Renal pelvis (tissue), 4 donors: ENCODE data around the gene ST6GALNAC3. TPM values are rescaled to one million over a fixed set of nuclear protein-coding genes. Genes with fewer than 3 reads are reported as not detected.

Source experiments
- DNase-seq: peaks from one replicate; pipeline ENCODE4 v3.0.0-alpha.2; 2013
- polyA plus RNA-seq, 3 donors: library from polyadenylated mRNA; unstranded; fragments of 120-200 nt; gene quantifications; one replicate each; pipeline ENCODE4 v1.2.1, GENCODE V29; 2013; ENCODE audit not compliant: insufficient read length in 3 of 3

Gene ST6GALNAC3
- polyA plus RNA-seq, 3 donors = 81.7 to 82.8 (median 81.9) TPM

DNA sequence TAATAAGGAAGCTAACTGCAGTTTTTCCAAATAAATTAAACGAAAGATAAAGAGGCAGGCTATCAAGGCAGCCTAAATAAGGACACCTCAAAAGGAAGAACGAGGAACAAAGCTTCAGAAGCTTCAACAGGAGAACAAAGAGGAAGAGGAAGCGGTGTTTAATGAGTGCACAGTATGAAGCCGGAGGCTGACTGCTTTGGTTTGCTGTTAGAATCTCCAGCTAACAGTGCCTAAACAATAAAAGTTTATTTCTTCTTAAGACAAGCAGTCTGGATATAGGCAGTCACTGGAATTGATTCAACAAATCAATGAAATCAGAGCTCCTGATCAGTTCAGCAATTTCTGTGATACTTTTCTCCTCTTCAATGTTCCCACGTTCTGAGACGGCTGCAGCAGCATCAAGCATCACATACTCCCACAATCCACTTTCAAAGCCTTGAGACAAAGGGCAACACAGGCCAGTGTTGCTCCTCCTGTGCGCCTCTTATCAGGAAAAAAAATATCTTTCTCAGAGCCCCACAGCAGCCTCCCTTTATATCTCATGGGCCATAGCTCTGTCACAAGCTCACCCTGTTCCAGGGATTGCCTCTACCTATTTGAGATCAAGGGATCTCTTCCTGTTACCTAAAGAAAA is 427.2 kb downstream of the ST6GALNAC3 start:
- DNase-seq = no peak

DNA sequence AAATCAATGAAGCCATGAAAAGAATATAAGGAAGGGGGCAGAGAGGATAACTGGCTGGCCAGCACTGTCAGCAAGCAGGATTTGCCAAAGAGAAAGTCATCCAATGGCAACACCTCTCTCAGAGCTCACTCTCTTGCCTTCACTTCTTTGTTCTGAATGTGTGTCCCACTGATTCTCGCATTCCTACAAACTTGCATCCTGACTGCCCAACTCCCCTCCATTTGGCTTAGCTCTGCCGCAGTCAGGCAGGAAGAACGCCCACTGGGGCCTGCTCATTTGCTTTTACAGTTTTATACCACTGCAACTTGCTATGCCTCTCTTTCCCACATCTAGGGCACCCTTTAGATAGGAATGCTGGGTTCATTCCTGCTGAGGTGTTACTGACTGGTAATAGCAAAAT is 428.6 kb downstream of the ST6GALNAC3 start:
- DNase-seq = no peak

DNA sequence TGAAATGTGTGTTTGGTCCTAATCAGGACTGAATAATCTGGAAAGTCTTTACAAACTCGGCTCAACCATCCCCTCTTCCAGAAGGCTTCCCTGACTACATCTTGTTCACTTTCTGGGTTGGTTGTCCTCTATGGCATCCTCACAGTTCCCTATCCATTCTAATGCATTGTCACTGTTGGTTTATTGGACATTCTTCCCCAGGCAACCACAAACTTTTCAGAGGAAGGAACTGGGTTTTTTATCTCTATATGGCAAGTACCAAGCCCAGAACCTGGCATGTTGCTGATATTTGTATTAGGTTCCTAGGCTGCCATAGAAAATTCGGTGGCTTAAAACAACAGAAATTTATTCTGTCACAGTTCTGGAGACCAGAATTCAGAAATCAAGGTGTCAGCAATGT is 429.2 kb downstream of the ST6GALNAC3 start:
- DNase-seq = no peak

DNA sequence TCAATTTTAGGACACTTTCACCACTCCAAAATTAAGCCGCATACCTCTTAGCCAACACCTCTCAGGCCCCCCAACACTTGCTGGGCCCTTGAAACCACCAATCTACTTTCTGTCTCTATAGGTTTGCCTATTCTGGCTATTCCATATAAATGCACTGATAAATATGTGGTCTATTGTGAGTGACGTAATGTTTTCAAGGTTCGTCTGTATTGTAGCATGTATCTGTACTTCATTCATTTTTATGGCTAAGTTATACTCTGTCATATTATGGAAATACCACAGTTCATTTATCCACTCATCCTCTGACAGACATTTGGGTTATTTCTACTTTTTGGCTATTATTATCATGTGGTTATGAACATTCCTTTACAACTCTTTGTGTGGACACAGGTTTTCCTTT is 432.8 kb downstream of the ST6GALNAC3 start:
- no peak for DNase-seq

DNA sequence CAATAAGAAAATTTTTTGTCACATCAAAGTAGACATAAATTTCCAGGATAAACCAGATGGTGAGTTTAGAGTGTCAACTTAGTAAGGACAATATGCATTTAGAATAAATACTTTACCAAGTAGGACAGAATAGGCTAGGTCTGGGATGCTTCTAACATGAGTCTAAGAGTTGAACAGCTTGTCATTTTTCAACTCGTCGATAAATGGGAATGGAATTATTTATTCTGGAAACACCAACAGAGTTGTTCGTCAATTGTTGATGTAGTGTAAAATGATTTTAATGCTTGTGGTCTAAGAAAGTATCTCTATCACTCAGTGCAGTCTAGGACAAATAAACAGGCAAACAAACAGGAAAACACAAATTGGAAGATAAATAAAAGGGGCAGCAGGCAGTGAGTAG is 434.3 kb downstream of the ST6GALNAC3 start:
- DNase-seq = no peak

DNA sequence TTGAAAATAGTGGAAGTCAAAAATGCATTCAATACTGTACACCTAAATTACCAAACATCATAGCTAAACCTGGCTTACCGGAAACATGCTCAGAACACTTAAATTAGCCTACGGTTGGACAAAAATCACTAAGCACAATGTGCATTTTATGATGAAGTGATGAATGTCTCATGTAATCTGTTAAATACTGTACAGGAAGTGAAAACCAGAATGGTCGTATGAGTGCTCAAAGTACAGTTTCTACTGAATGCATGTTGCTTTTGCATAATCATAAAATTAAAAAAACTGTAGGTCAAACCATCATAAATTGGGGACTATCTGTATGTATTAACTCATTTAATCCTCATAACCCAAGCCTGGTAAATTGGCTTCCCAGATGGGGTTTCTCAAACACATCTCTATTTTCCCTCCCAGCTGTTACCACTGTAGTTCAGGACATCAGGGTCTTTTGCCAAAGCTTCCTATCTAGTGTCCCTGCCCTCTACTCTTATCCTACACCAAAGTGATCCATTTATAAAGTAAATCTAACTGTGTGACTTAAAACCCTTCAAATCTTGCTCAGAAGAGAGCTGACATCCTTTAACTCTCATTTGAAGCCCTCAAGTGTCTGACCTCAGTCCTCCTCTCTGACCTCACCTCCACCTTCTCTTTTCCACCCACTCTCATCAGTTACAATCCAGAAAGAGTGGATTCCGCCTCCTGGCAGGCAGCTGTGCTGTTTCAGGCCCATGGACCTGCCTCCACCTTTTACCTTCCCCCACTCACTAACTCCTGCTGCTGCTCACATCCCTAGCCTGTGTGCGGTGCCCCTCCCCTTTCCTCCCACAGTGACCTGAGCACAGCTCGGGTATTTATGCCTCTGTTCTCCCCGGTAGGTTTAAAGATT is 436.4 kb downstream of the ST6GALNAC3 start:
- no peak for DNase-seq

DNA sequence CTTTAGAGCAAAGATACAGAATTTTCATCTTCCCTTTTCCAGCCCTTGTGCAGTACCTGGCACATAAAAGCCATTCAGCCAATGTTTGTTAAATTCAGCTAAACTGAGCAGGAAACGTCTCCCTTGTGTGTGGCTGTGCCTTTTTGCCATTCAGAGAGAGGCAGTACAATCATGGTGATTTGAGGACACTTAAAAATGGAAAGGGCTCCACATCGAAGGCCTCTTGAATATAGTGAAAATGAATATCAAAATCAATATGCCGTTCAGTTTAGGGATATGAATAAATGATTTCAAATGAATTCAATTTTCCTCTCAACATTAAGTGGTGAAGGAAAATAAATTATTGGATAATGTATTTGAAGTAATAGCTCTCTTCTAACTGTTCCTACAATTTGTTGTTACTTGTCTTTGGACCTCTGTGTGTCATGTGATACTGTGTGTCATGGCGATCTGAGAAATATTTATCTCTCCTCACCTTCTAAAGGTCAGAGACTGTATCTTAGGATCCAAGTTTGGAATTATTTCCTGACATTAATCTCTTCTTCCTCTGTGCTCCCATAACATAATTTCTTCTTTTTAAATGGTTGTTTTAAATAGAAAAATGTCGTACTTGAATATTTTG is 437.1 kb downstream of the ST6GALNAC3 start:
- DNase-seq = no peak

DNA sequence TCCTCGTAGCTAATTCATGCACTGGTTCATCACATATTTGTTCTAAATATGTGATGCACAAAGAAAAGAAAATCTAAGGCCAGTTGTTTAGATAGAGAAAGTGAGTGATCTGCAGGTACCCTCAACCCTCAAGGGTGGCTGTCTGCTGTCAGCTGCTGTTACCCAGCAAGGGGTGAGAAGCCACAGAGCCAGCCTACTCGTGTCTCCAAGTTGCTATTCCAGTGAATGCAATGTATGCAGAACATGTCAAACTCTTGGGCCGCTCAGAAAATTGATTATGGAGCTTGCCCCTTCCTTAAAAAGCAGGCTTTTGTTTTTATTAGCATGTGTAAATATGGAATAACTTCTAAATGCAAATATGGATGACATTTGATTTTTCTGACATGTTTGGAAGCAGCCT is 456.4 kb downstream of the ST6GALNAC3 start:
- DNase-seq = no peak

DNA sequence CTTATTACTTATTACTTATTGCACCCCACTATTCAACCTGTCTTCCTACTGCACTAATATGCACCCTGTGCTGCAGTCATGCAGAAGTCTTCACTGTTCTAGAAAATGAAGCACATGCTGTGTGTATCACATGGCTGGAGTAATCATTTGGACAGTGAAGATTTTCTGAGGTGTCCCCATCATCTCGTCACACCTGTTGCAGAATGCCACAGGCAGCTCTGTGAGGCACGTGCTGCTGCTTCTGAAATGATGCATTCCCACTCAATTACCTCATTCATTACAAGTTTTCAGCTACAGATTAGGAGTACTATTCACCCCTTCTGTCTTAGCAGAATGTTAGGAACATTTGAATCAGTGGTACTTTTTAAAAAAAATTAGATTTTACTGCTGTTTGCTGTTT is 467.1 kb downstream of the ST6GALNAC3 start:
- DNase-seq = no peak

DNA sequence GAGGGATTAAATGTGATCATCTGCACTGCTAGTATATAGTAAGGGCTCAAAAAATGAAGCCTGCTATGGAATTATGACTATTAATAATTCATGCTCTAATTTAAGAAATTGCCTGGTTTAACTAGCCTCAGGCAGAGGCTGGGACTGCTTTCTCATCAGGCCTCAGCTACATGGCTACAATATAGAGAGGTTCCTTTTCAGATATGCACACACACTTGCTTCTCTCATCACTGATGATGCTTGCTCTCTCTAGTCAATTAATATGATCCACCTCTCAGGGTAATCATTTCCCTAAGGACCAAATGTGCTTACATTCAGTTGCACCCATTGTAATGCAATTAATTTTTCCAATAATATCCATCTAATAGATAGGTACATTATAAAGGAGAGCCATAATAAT is 467.8 kb downstream of the ST6GALNAC3 start:
- DNase-seq = no peak

DNA sequence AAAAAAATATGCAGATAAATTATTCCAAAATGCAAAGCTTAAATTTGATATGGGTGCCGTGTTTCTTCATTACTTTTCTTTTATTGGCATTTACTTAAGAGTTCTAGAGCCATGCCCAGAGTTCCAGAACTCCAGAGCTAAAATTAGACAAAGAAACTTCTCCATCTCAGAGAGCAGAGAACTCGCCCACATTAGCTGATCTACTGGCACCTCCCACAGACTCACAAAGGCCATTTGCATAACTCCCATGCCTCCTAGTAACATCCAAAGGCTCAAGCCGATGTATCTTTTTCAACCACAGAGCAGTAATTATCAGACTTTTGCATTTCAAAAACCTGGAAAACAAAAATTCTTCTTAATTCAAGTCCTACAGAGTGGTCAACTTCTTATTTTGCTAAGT is 468.9 kb downstream of the ST6GALNAC3 start:
- no peak for DNase-seq

DNA sequence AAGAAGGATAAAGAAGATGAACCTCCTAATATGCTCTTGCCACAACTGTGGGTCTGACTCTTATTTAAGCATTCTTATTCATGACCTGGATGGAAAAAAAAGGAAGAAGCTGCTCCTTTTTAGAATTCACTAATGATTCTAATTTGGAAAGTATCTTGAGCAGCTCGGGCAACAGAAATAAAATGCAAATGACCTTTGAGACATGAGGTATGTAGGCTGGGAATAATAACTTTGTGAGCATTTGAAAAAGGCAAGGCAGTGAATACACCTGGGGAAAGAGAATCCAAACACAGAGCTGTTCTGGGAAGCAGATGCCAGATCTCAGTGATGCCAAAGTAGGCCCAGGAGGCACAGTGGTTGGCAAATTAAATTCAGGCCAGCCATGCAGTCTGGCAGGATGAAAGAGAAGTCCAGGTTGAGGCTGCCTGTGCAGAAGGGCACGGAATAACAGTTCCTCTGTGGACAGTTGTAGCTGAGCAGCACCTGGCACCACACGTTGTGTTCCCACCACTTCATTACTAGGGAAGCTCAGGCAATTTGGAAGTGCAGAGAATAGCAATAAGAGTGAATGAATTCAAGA is 471.9 kb downstream of the ST6GALNAC3 start:
- DNase-seq = no peak

DNA sequence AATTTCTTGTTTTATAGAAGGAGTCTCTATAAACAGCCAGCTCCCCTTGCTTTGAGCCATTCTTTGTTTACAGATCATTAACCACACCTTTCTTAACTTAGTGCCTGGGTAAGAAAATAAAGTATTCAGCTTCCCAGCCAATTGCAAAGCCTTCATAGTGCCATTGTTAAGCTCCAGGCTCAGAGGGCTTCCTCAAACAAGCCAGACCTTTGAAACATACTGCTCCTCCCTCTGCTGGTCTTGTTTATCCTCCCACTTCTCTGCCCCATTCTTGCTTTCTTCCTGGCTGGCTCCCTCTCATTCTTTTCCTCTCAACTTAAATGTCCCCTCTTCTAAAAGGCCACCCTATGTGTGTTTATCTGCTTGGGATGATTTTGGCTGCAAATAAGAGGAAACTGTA is 473.4 kb downstream of the ST6GALNAC3 start:
- peak; percentile 9 for DNase-seq

DNA sequence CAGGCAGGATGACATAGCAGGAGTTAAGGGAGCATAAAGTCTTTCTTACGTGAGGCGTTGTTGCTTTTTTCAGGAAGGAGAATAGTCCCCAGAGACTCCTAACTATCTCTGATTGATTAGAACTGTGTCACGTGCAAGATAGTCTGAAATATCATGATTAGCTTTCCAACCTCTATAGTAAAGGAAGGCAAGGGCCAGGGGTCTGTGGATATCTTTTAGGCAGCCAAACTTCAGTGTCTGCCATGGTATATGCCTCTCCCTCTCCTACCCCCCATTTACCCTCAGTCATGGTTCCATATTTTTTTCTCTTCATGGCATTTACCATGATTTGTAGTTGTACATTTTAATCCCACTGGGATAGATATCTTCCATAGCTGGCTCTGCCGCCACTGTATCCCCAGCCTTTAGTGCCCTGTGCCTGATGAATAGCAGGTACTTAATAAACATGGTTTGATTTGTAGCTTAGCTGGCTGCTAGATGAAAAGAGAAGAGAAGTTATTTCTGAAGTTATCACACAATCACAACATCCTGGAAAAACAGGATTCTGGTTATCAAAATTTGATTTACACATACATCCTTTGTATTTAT is 474.1 kb downstream of the ST6GALNAC3 start:
- DNase-seq = no peak

DNA sequence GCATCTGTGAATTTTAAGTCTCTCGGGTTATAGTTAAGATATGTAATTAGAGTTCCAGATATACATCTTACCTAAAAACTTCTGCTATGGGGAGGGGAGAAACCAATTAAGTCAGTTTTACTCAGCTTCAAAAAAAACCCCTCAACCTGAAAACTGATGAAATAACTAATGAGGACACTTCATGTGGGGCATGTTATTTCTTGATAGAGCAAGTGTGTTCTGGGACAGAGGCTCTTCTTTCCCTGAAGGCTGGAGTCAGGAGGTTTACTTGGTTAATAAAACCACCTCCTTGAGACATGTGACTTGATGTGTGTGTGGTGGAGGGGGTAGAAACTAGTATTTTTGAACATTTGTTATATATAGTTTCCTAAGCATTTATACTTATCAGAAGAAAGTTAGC is 479.7 kb downstream of the ST6GALNAC3 start:
- DNase-seq = no peak

DNA sequence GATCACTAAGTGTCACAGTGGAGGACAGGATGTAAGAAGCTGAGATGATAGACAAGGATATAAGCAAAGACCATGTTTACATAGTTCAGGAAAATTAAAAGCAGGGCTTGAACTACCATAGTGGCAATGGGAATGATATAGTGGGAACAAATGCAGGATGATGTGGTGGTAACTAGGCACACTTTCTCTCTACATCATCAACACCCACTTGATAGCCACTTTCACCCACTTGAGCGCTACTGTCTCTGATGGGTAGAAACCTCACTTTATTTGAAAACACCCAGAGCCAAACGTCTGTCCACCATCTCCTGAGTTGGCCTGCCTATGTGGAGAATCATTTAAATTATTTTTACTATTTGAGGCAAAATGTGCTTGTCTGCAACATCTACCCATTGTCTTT is 487.7 kb downstream of the ST6GALNAC3 start:
- DNase-seq = no peak

DNA sequence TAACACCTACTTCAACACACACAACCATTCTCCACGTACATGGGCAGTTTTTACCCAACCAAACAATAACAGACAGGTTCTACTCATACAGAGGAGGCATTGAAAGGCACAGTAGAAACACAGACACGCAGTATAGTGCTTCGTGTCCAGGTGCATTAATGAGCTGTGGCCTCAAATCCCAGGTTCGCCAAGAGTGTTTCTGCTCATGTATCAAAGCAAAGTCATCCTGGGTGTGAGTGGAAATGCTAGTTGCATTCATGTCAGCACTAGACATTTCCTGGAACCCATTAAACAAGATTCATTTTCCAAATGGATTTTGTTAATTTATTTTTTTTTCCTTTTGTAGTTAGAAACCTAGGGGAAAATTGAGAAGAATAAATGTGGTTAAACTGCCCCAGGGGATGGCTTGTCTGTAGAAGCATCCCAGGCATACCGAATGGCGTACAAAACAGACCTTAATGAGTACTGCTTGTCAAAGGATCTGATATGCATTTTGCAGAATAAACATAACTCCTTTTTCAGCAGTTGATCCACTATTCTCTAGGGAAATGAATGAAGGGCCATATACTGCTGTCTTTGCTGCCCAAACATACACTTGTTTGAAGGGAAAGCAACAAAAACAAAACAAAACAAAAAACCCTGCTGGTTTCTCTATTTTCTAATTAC is 494.2 kb downstream of the ST6GALNAC3 start:
- no peak for DNase-seq

DNA sequence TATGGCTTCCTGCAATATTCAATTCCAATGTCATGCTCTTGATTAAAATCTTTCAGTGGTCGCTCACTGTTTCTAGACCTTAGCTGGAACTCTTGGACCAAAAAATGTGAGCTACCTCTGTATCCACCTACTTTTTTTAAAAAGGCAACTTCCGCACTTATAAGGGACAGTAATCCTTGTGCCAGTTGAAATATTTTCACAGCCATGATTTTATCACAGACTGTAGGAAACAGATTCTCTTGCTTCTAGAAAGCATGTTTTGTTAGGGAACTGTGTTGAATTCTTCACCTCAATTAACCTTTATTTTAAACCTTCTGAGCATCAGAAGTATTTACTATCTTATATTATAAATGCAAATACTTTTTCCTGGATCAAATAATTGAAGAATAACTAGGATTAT is 496.7 kb downstream of the ST6GALNAC3 start:
- no peak for DNase-seq

DNA sequence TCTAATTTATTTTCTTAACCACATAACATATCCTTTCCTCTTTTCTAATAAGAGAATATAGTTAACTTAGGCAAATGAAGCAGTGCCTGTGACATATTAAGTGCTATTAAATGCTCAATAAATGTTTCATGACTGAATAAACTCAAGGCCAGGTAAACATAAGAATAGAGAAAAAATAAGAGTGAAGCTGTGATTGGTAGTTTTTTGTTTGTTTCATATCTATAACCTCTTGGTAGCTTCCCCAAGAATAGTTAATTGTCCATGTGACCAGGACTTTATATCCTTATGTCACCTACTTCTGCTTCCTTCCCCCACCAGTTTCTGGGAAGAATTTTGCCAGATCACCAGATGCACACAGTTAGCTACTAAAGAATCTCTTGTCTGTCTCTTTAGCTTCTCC is 497.7 kb downstream of the ST6GALNAC3 start:
- no peak for DNase-seq

DNA sequence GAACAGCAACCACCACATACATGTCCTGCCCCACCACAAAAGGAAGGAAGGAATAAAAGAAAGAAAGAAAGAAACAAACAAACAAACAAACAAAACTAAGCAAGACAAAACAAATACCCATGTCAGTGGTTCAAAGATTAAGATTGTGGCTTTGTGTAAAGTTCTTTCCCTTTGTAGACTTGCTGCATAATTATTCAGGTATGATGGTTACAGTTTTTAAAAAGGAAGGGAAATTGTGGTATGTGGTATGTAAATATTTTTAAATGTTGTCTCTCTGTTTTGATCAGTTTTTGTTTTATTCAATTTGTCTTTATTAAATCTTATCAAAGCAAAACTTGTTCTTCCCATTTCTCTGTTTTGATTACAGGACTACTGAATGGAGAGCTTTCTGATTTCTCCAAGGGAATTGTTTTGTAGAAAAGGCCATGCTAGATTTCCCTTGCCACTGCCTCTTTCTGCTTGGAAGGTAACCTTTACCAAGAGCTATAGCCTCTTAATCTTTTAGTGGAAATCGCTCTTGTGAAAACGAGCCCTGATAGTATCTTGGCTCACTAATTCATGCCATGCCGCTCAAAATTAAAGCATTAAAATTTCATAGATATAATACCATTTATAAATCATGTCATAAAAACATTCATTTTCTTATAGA is 502.5 kb downstream of the ST6GALNAC3 start:
- DNase-seq = no peak

DNA sequence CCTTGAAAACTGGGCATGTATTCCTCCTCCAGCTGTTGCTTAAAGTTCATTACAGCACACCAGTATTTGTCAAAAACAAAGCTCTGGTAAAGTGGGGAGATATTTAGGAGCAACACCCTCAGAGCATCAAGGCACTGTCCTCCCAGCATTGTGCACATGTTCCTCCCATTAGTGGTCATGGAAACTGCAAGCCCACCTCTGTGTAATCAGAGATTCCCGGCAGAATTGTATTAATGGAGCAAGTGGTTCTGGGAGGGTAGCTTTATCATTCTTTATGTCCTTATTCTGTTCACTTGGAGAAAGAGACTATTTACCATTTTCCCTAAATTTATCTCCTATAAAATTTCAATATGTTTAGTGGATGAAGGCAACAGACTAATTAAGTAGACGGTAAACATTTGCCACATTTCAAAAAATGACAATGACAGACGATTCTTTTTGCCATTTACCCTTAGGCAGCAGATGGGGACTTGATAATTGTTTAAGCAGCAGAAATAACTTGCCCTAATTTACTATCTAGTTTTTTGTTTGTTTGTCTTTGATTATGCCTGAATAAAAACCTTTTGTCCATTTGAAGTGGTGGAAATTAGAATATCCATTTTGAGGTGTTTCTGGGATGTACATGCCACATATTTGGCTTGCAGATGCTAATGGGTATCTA is 503.1 kb downstream of the ST6GALNAC3 start:
- DNase-seq = no peak
